ENCODE data around the gene REEP3.

The REEP3 gene

DNA sequence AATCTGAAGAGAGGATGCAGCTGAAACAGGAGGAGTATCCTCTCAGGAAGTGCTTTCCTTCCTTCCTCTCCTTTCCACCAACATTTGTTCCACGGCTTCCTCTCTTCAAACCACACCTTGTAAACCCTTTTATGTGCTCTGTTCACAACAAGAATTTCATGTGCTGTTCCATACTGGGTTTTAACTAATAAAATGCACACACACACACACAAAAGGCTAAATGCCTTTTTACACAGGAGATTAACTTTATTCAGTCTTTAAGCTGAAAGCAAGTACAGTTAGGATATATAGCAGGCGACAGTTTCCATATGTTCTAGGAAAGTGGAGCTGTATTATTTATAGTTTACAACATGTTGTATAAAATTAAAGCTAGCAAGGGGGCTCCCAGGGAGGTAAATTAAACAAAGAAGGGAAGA, 106.7 kb downstream of the REEP3 start:
- no peak overlapping the region for H3K27ac ChIP-seq (ENCODE audit: low read length)
- H3K4me1 ChIP-seq (ENCODE audit: insufficient read depth, low read length) = peaks cover 44% of the 10 kb centered on the region
- H3K79me2 ChIP-seq (ENCODE audit: insufficient read depth, low read length) = no peaks in the 10 kb centered on the region
- ATAC-seq (ENCODE audit: insufficient read depth, low read depth) (no peak), DNase-seq (no peak)
- no peak overlapping the region for H3K4me3 ChIP-seq (ENCODE audit: low read depth in 1 of 2, low read length in 2 of 2)
- H3K9me3 ChIP-seq (ENCODE audit: insufficient read depth, low read length, severe bottlenecking) = no peaks in the 10 kb centered on the region
- no peaks in the 10 kb centered on the region for H3K27me3 ChIP-seq (ENCODE audit: insufficient read depth, low read length, poor library complexity)
- H3K36me3 ChIP-seq (ENCODE audit: insufficient read depth, low read length) = no peaks in the 10 kb centered on the region
- no peaks in the 10 kb centered on the region for H4K20me1 ChIP-seq (ENCODE audit: insufficient read depth, low read length)
- TF ChIP-seq CTCF (IDR thresholded peaks at IDR 0.05; ENCODE audit: borderline replicate concordance, extremely low read depth, low read length, poor library complexity, severe bottlenecking) (no peak), EZH2 (IDR thresholded peaks at IDR 0.05; ENCODE audit: borderline replicate concordance, low read depth, low read length, severe bottlenecking) (no peak)
- H2AFZ ChIP-seq (ENCODE audit: low read depth, low read length) = no peak overlapping the region
- H3K4me2 ChIP-seq (ENCODE audit: insufficient read depth, low read length) = peak overlapping the region; percentile 34; the same call in 1 of the 2 replicates
- H3K9ac ChIP-seq (ENCODE audit: low read depth, low read length) = no peak overlapping the region

DNA sequence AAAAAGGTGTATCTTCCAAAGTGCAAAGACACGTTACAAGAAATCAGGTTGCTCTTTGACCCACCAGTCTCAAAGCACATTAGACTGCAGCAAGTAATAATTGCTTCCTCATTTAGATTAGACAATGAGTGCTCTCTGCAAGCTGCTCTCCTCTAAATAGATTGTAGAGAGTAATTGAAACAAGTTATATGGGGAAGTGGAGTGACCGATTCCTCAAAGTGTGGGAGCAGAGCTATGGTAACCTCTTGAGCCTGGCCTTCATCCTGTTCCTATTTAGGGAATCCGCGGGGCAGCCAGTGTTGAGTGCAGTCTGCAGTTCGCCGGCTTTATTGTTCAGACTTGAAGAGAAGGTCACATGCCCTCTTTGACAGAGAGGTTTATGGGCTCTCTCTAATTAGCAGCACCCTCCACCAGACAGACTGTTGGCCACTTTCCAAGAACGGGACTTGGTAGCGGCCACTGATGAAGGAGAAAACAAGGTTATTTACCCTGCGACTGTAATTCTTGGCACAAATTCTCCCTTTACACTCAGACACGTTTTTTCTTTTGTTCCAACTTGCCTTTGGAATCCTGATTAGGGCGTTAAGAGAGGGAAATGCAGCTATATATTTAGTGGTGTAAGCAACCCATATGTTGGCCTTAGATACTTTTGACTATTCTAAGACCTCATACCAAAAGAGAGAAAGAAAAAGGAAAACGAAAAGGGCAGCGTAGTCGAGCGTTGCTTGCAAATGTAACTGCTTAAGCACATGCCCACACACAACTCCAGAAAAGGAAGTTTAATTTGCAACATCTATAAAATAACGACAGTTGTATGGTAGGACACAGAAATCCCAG, 107.5 kb downstream of the REEP3 start:
- peak overlapping the region; percentile 67 for H3K9ac ChIP-seq (ENCODE audit: low read depth, low read length)
- H3K79me2 ChIP-seq (ENCODE audit: insufficient read depth, low read length) = no peaks in the 10 kb centered on the region
- peaks cover 44% of the 10 kb centered on the region for H3K4me1 ChIP-seq (ENCODE audit: insufficient read depth, low read length)
- H3K36me3 ChIP-seq (ENCODE audit: insufficient read depth, low read length) = no peaks in the 10 kb centered on the region
- no peaks in the 10 kb centered on the region for H3K9me3 ChIP-seq (ENCODE audit: insufficient read depth, low read length, severe bottlenecking)
- H3K4me3 ChIP-seq (ENCODE audit: low read depth in 1 of 2, low read length in 2 of 2) = peak overlapping the region; percentile 69 to 87; a peak in 3 of 4 replicates
- H3K27me3 ChIP-seq (ENCODE audit: insufficient read depth, low read length, poor library complexity) = no peaks in the 10 kb centered on the region
- no peaks in the 10 kb centered on the region for H4K20me1 ChIP-seq (ENCODE audit: insufficient read depth, low read length)
- TF ChIP-seq EZH2 (IDR thresholded peaks at IDR 0.05; ENCODE audit: borderline replicate concordance, low read depth, low read length, severe bottlenecking) = no peak
- TF ChIP-seq CTCF (IDR thresholded peaks at IDR 0.05; ENCODE audit: borderline replicate concordance, extremely low read depth, low read length, poor library complexity, severe bottlenecking) = no peak
- peak overlapping the region; percentile 93 for H2AFZ ChIP-seq (ENCODE audit: low read depth, low read length)
- peak overlapping the region; percentile 70 for H3K27ac ChIP-seq (ENCODE audit: low read length)
- DNase-seq (no peak), ATAC-seq (ENCODE audit: insufficient read depth, low read depth) (no peak)
- peak overlapping the region; percentile 89 for H3K4me2 ChIP-seq (ENCODE audit: insufficient read depth, low read length)

GRCh38 chr10:63629363-63630084, 108.3 kb downstream of the REEP3 start:
- peak overlapping the region; percentile 67 for H3K9ac ChIP-seq (ENCODE audit: low read depth, low read length)
- ATAC-seq (ENCODE audit: insufficient read depth, low read depth) = peak; percentile 70
- peaks cover 44% of the 10 kb centered on the region for H3K4me1 ChIP-seq (ENCODE audit: insufficient read depth, low read length)
- H3K9me3 ChIP-seq (ENCODE audit: insufficient read depth, low read length, severe bottlenecking) = no peaks in the 10 kb centered on the region
- no peaks in the 10 kb centered on the region for H3K36me3 ChIP-seq (ENCODE audit: insufficient read depth, low read length)
- DNase-seq = peak; percentile 81
- TF ChIP-seq EZH2 (IDR thresholded peaks at IDR 0.05; ENCODE audit: borderline replicate concordance, low read depth, low read length, severe bottlenecking) (no peak), CTCF (IDR thresholded peaks at IDR 0.05; ENCODE audit: borderline replicate concordance, extremely low read depth, low read length, poor library complexity, severe bottlenecking) (peak; percentile 94)
- H3K27me3 ChIP-seq (ENCODE audit: insufficient read depth, low read length, poor library complexity) = no peaks in the 10 kb centered on the region
- peak overlapping the region; percentile 93 for H2AFZ ChIP-seq (ENCODE audit: low read depth, low read length)
- no peaks in the 10 kb centered on the region for H3K79me2 ChIP-seq (ENCODE audit: insufficient read depth, low read length)
- H3K27ac ChIP-seq (ENCODE audit: low read length) = peak overlapping the region; percentile 70
- H4K20me1 ChIP-seq (ENCODE audit: insufficient read depth, low read length) = no peaks in the 10 kb centered on the region
- H3K4me2 ChIP-seq (ENCODE audit: insufficient read depth, low read length) = peak overlapping the region; percentile 89
- H3K4me3 ChIP-seq (ENCODE audit: low read depth in 1 of 2, low read length in 2 of 2) = peak overlapping the region; percentile 69 to 87

Data from DND-41 (cell line).